Epithelial cell of proximal tubule (primary cell): Measurements from ENCODE around the gene ZNF831. TPM values are rescaled to one million over a fixed set of nuclear protein-coding genes. Genes with fewer than 3 reads are reported as not detected.

Source experiments
- DNase-seq: peaks from one replicate; pipeline ENCODE4 v3.0.0-alpha.2; 2011; ENCODE audit warnings: low read depth
- H3K4me3 ChIP-seq: 2 replicates; pipeline ENCODE4 v1.5.1; 2011; ENCODE audit warnings: low read depth, mild to moderate bottlenecking, low read length
- total RNA-seq: library from RNA; depleted of rRNA; stranded (reverse); fragments of >200 nt; gene quantifications from 2 replicates; pipeline ENCODE4 v1.2.3, GENCODE V29; 2015
- TF ChIP-seq, protein P1 (sequence below): conservative IDR thresholded peaks from 2 replicates; pipeline ENCODE4 v1.5.1; 2012; ENCODE audit warnings: low read depth, mild to moderate bottlenecking, low read length

ZNF831 gene
- total RNA-seq, 1 donor from 2014 or later = not detected

- no peak for DNase-seq
- TF ChIP-seq, protein P1, sequence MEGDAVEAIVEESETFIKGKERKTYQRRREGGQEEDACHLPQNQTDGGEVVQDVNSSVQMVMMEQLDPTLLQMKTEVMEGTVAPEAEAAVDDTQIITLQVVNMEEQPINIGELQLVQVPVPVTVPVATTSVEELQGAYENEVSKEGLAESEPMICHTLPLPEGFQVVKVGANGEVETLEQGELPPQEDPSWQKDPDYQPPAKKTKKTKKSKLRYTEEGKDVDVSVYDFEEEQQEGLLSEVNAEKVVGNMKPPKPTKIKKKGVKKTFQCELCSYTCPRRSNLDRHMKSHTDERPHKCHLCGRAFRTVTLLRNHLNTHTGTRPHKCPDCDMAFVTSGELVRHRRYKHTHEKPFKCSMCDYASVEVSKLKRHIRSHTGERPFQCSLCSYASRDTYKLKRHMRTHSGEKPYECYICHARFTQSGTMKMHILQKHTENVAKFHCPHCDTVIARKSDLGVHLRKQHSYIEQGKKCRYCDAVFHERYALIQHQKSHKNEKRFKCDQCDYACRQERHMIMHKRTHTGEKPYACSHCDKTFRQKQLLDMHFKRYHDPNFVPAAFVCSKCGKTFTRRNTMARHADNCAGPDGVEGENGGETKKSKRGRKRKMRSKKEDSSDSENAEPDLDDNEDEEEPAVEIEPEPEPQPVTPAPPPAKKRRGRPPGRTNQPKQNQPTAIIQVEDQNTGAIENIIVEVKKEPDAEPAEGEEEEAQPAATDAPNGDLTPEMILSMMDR = peak; percentile 55
- H3K4me3 ChIP-seq = no peak overlapping the region
Measured at GRCh38 chr20:59207742-59208357, 44.2 kb downstream of the ZNF831 start.

DNA sequence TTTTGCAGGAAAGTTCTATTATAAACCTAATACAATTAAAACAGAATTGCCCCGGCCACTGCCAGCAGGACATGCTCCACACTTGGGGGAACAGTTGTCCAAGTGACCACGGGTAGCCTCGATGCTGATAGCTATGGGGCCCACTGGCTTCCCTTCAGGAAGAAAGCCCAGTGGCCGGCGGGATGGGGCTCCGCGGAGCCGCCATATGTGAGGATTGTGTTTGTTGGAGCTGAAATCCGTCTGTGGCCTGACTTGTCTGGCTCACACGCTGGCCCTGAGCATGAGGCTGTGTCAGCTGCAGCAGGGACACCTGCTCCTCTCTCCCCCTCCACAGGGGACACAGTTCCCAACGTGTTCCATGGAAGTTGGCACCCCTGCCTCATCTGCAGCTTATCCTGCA lies 46.6 kb downstream of the ZNF831 start:
- H3K4me3 ChIP-seq = no peak overlapping the region
- TF ChIP-seq, protein P1 = no peak
- no peak for DNase-seq

DNA sequence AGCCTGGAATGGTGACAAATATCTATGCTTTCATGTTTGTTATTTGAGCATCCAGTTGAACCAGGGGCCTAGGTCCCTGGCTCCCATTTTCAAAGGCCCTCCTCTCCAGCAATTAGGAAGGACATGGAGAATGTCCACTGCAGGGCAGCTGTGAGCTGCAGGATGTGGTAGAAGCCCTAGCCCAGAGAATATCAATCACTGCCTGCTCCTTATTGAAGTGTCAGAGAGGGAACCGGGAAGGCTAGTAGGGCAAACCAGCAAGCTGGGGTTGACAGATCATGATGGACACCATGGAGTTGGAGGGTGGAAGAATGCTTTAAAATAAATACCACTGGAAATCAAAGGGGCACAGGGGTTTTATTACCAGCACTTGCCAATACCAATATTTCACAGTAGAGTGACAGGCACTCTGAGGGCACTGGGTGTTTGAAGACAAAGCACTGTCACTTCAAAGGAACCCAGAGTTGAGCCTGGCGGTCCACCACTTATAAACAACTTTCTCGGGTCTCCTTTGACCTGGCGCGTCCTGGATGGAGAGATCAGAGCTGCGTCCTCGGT lies 47.7 kb downstream of the ZNF831 start:
- no peak overlapping the region for H3K4me3 ChIP-seq
- DNase-seq = no peak
- TF ChIP-seq, protein P1 = no peak

DNA sequence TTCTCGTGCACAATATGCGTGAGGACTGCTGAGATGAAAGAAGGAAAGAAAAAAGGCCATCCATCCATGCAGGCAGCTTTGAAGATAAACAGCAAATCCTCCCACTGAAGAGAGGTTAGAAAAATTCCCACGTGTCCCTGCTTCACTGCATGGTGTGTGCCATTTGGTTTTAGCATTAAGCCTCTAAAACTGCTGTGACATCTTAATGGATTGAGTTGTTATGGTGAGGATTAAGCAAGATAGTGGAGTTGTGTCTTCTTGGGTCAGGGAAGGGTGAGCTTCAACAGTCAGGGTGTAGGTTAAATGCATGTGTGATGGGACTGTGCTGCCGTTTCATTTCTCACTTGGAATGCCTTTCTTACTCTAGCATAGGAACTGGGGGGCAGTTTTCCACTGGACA lies 50.5 kb downstream of the ZNF831 start:
- DNase-seq = no peak
- TF ChIP-seq, protein P1 = no peak
- H3K4me3 ChIP-seq = no peak overlapping the region

- no peak for DNase-seq
- H3K4me3 ChIP-seq = no peak overlapping the region
- TF ChIP-seq, protein P1 = no peak
Measured at GRCh38 chr20:59214606-59215547, 51.3 kb downstream of the ZNF831 start.

- DNase-seq = no peak
- no peak overlapping the region for H3K4me3 ChIP-seq
- TF ChIP-seq, protein P1 = no peak
Measured at GRCh38 chr20:59217173-59217572, 53.6 kb downstream of the ZNF831 start.
